Mammary epithelial cell (primary cell): ENCODE data around the gene FNIP1.

ENCODE experiments used
- EZH2 ChIP-seq: IDR thresholded peaks from 2 replicates; pipeline ENCODE4 v1.6.1; 2012; ENCODE audit warnings: low read length, inconsistent platforms, borderline replicate concordance
- TF ChIP-seq, protein P1 (sequence below), 2 donors: IDR thresholded peaks in 1 of 2; conservative IDR thresholded peaks in 1 of 2; 2 replicates each; pipeline ENCODE4 v1.5.1; 2011 to 2012; ENCODE audit warnings: inconsistent platforms in 2 of 2, low read length in 2 of 2, mild to moderate bottlenecking in 2 of 2, control low read depth in 1 of 2, low read depth in 1 of 2; ENCODE audit not compliant: insufficient read depth in 1 of 2; ENCODE audit errors: extremely low read depth in 1 of 2

GRCh38 chr5:131709043-131709442 lies 87.8 kb downstream of the FNIP1 start:
- TF ChIP-seq, protein P1, sequence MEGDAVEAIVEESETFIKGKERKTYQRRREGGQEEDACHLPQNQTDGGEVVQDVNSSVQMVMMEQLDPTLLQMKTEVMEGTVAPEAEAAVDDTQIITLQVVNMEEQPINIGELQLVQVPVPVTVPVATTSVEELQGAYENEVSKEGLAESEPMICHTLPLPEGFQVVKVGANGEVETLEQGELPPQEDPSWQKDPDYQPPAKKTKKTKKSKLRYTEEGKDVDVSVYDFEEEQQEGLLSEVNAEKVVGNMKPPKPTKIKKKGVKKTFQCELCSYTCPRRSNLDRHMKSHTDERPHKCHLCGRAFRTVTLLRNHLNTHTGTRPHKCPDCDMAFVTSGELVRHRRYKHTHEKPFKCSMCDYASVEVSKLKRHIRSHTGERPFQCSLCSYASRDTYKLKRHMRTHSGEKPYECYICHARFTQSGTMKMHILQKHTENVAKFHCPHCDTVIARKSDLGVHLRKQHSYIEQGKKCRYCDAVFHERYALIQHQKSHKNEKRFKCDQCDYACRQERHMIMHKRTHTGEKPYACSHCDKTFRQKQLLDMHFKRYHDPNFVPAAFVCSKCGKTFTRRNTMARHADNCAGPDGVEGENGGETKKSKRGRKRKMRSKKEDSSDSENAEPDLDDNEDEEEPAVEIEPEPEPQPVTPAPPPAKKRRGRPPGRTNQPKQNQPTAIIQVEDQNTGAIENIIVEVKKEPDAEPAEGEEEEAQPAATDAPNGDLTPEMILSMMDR (conservative IDR thresholded peaks at IDR 0.05 in 1 of 2, IDR thresholded peaks at IDR 0.05 in 1 of 2; ENCODE audit: extremely low read depth in 1 of 2, insufficient read depth in 1 of 2, low read depth in 1 of 2, low read length in 2 of 2) = no peak
- TF ChIP-seq EZH2 = no peak
